ENCODE data around the gene BIRC2.

GRCh38 chr11:102331341-102331740 is 15.7 kb upstream of the BIRC2 start:
- TF ChIP-seq CTCF (IDR thresholded peaks at IDR 0.05 in 8 of 11, conservative IDR thresholded peaks at IDR 0.05 in 3 of 11) (no peak), POLR2A (IDR thresholded peaks at IDR 0.05) (no peak), POLR2AphosphoS5 (IDR thresholded peaks at IDR 0.05) (no peak)

Measured in spleen (tissue), 7 donors.